MM.1S (cell line): ENCODE measurements around the gene PIP4K2A.

Experiments
- CTCF ChIP-seq: fragments of 300-600 bp; sonication (generic); IDR thresholded peaks from 2 replicates; pipeline ENCODE4 v1.5.1; 2016; ENCODE audit warnings: antibody characterized with exemption, low read length, mixed read lengths
- EZH2 ChIP-seq: fragments of 300-600 bp; sonication (generic); optimal IDR thresholded peaks from 2 replicates; pipeline ENCODE3; 2017; ENCODE audit warnings: low read depth, mild to moderate bottlenecking, antibody characterized with exemption, low read length, mixed read lengths
- EZH2phosphoT487 ChIP-seq: fragments of 300-600 bp; sonication (generic); IDR thresholded peaks from 2 replicates; pipeline ENCODE4 v1.6.1; 2018; ENCODE audit warnings: antibody characterized with exemption, low read length

DNA sequence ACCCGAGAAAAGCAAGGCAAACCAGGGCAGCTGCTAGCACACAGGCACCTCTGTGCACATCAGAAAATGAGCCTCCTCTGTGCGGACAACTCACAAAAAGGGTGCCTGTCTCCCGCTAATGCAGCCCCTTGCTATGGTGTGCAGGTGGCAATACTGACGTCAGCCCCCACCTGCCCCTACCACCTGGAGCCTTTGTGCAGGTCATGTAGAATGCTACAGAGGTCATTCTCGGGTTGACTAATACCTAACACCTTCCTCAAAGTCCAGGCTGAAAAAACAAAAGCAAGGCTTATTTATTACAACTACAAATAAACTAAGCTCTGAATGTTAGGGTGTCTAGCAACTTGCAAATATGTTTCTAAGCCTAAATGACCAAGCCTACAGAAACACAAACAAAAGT, 13.9 kb downstream of the PIP4K2A start:
- TF ChIP-seq CTCF = no peak
- no peak for TF ChIP-seq EZH2
- no peak for TF ChIP-seq EZH2phosphoT487
